Loucy (cell line): Measurements from ENCODE around the gene NLRP9.

Experiments used
- H2AFZ ChIP-seq: fragments of 200-600 bp; sonication (generic); 2 replicates; pipeline ENCODE4 v1.6.0; 2016; ENCODE audit warnings: antibody characterized with exemption, mild to moderate bottlenecking, low read length, moderate library complexity
- H3F3A ChIP-seq: fragments of 200-600 bp; 2 replicates; pipeline ENCODE4 v1.6.0; 2016; ENCODE audit warnings: antibody characterized with exemption, low read depth, mild to moderate bottlenecking
- H3K27me3 ChIP-seq: fragments of 200-600 bp; sonication (generic); 2 replicates; pipeline ENCODE4 v1.6.1; 2014; ENCODE audit warnings: low read length, mild to moderate bottlenecking; ENCODE audit not compliant: insufficient read depth, poor library complexity, severe bottlenecking
- H3K36me3 ChIP-seq: fragments of 200-600 bp; sonication (generic); 2 replicates; pipeline ENCODE4 v1.6.1; 2016; ENCODE audit warnings: low read length; ENCODE audit not compliant: insufficient read depth
- H3K4me1 ChIP-seq: fragments of 200-600 bp; sonication (generic); 2 replicates; pipeline ENCODE4 v1.5.1; 2014; ENCODE audit warnings: low read length, mild to moderate bottlenecking; ENCODE audit not compliant: insufficient read depth, poor library complexity, severe bottlenecking
- H3K4me2 ChIP-seq: fragments of 200-600 bp; sonication (generic); 2 replicates; pipeline ENCODE4 v1.6.0; 2014; ENCODE audit warnings: antibody characterized with exemption, low read length, low read depth, mild to moderate bottlenecking; ENCODE audit not compliant: poor library complexity, severe bottlenecking
- H3K4me3 ChIP-seq: fragments of 200-600 bp; sonication (generic); 2 replicates; pipeline ENCODE4 v1.5.1; 2014; ENCODE audit warnings: low read length, mild to moderate bottlenecking, mixed read lengths; ENCODE audit not compliant: poor library complexity, severe bottlenecking
- H3K79me2 ChIP-seq: fragments of 200-600 bp; sonication (generic); 2 replicates; pipeline ENCODE4 v1.6.1; 2014; ENCODE audit warnings: low read length; ENCODE audit not compliant: insufficient read depth
- H3K9ac ChIP-seq: fragments of 200-600 bp; sonication (generic); 2 replicates; pipeline ENCODE4 v1.6.0; 2014; ENCODE audit warnings: mild to moderate bottlenecking, low read depth, low read length, moderate library complexity; ENCODE audit not compliant: poor library complexity, severe bottlenecking
- H3K9me2 ChIP-seq: fragments of 200-600 bp; sonication (generic); replicated peaks from 2 replicates; pipeline ENCODE4 v1.6.1; 2016; ENCODE audit warnings: low read depth, low read length, mixed read lengths
- H3K9me3 ChIP-seq: fragments of 200-600 bp; sonication (generic); 2 replicates; pipeline ENCODE4 v1.6.1; 2014; ENCODE audit warnings: mild to moderate bottlenecking, antibody characterized with exemption, low read length, low read depth; ENCODE audit not compliant: insufficient read depth
- H4K20me1 ChIP-seq: fragments of 200-600 bp; sonication (generic); 2 replicates; pipeline ENCODE4 v1.6.0; 2014; ENCODE audit warnings: antibody characterized with exemption, low read length, mild to moderate bottlenecking; ENCODE audit not compliant: insufficient read depth, poor library complexity, severe bottlenecking
- EZH2phosphoT487 ChIP-seq: fragments of 200-600 bp; IDR thresholded peaks from 2 replicates; pipeline ENCODE4 v1.6.1; 2018; ENCODE audit warnings: antibody characterized with exemption, mild to moderate bottlenecking, moderate library complexity, borderline replicate concordance
- TF ChIP-seq, protein P1 (sequence below): fragments of 200-600 bp; sonication (generic); conservative IDR thresholded peaks from 2 replicates; pipeline ENCODE4 v1.5.1; 2014; ENCODE audit warnings: mild to moderate bottlenecking, antibody characterized with exemption, low read length

NLRP9 gene

DNA sequence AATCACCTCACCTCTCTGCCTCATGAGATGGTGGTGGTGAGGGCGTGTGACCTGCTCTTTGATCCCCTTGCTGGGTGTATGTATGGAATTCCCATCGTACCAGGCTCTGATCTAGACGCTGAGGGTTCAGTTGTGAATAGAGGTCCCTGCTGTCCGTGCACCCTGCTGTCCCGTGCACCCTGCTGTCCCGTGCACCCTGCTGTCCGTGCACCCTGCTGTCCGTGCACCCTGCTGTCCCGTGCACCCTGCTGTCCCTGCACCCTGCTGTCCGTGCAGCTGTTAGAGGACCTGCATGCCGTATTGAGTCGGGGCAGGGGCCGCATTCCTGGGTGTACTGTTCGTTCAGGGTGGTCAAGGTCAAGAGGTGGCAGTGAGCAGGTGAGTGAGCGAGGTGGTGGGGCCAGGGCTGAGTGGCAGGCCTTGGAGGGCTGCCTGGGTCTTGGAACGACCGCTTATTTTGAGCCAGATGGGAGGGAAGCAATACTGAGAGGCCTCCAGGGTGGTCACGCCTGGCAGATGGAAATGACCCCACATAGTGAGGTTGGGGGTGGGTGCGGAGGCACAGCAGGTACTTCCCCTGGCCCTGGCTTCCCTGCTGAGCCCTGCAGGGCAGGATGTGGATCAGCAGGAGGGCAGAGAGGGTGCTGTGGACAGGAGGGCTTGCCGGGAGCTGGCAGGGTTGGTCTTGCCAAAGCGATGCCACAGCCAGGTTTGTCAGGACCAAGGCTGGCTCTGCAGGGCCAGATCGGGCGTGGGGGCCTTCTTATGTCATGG is 67.7 kb downstream of the NLRP9 start:
- H3K9me2 ChIP-seq: no peaks in the 10 kb centered on the region
- H3K27me3 ChIP-seq: no peaks in the 10 kb centered on the region
- H3K9ac ChIP-seq: no peak overlapping the region
- TF ChIP-seq, protein P1, sequence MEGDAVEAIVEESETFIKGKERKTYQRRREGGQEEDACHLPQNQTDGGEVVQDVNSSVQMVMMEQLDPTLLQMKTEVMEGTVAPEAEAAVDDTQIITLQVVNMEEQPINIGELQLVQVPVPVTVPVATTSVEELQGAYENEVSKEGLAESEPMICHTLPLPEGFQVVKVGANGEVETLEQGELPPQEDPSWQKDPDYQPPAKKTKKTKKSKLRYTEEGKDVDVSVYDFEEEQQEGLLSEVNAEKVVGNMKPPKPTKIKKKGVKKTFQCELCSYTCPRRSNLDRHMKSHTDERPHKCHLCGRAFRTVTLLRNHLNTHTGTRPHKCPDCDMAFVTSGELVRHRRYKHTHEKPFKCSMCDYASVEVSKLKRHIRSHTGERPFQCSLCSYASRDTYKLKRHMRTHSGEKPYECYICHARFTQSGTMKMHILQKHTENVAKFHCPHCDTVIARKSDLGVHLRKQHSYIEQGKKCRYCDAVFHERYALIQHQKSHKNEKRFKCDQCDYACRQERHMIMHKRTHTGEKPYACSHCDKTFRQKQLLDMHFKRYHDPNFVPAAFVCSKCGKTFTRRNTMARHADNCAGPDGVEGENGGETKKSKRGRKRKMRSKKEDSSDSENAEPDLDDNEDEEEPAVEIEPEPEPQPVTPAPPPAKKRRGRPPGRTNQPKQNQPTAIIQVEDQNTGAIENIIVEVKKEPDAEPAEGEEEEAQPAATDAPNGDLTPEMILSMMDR: no peak
- TF ChIP-seq EZH2phosphoT487: no peak
- H3K4me2 ChIP-seq: no peak overlapping the region
- H3K9me3 ChIP-seq: no peaks in the 10 kb centered on the region
- peaks cover 86% of the 10 kb centered on the region for H3K36me3 ChIP-seq
- no peak overlapping the region for H3K4me3 ChIP-seq
- H3K4me1 ChIP-seq: no peaks in the 10 kb centered on the region
- H3K79me2 ChIP-seq: peaks cover 88% of the 10 kb centered on the region
- H4K20me1 ChIP-seq: peaks cover 92% of the 10 kb centered on the region
- H2AFZ ChIP-seq: no peak overlapping the region
- H3F3A ChIP-seq: peaks cover 5% of the 10 kb centered on the region; the same call in 1 of the 2 replicates

DNA sequence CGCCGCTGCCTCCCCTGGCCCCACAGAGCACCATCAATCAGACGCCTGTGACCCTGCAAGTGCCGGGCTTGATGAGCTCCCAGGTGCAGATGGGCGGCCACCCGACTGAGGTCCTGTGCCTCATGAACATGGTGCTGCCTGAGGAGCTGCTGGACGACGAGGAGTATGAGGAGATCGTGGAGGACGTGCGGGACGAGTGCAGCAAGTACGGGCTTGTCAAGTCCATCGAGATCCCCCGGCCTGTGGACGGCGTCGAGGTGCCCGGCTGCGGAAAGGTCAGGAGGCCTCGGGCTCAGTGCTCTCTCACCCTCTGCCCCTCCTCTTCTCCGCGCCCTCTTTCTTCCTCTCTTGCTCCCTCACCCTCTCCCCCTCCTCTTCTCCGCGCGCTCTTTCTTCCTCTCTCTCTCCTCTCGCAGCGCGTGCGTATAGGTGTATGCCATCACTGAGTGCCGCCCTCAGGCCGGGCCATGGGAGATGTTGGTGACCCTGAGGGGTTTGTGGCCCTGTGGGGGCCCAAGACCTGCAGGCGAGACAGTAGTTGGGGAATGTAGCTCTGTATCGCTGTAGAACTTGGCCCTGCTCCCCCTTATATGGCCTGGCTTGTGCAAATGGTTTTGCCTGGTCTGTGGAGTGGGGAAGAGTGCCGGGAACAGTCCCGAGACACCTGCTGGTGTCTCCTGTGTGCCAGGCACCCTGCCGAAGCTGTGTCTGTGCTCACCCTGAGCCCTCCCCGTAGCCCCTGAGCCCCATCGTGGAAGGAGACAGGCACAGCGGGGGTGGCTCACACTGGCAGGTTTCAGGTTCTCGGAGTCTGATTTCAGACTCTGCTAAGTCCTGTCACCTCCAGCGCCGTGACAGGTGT is 68.6 kb downstream of the NLRP9 start:
- H3K9me2 ChIP-seq: no peaks in the 10 kb centered on the region
- peaks cover 4% of the 10 kb centered on the region; the same call in 1 of the 2 replicates for H3F3A ChIP-seq
- H2AFZ ChIP-seq: no peak overlapping the region
- no peaks in the 10 kb centered on the region for H3K27me3 ChIP-seq
- H3K4me1 ChIP-seq: no peaks in the 10 kb centered on the region
- TF ChIP-seq, protein P1: no peak
- no peak for TF ChIP-seq EZH2phosphoT487
- no peak overlapping the region for H3K4me2 ChIP-seq
- peaks cover 91% of the 10 kb centered on the region for H3K79me2 ChIP-seq
- H3K36me3 ChIP-seq: peaks cover 88% of the 10 kb centered on the region
- H3K9ac ChIP-seq: no peak overlapping the region
- peaks cover 93% of the 10 kb centered on the region for H4K20me1 ChIP-seq
- no peaks in the 10 kb centered on the region for H3K9me3 ChIP-seq
- no peak overlapping the region for H3K4me3 ChIP-seq

GRCh38 chr19:55668603-55669348 is 69.4 kb downstream of the NLRP9 start:
- peaks cover 96% of the 10 kb centered on the region for H3K79me2 ChIP-seq
- H3K4me1 ChIP-seq: no peaks in the 10 kb centered on the region
- no peak overlapping the region for H3K4me2 ChIP-seq
- no peak overlapping the region for H3K4me3 ChIP-seq
- no peaks in the 10 kb centered on the region for H3K9me3 ChIP-seq
- peaks cover 90% of the 10 kb centered on the region for H3K36me3 ChIP-seq
- H3K9ac ChIP-seq: no peak overlapping the region
- H3K9me2 ChIP-seq: no peaks in the 10 kb centered on the region
- TF ChIP-seq, protein P1: no peak
- no peak for TF ChIP-seq EZH2phosphoT487
- no peaks in the 10 kb centered on the region for H3F3A ChIP-seq
- H4K20me1 ChIP-seq: peaks cover 92% of the 10 kb centered on the region
- H3K27me3 ChIP-seq: no peaks in the 10 kb centered on the region
- no peak overlapping the region for H2AFZ ChIP-seq
